HG03060 (cell line): Measurements from ENCODE around the gene MAMSTR.

Experiments used
- ATAC-seq: cut with Tn5 transposase; IDR thresholded peaks from one replicate; pipeline ENCODE4 v1.9.1; 2021; ENCODE audit warnings: low read depth, moderate number of reproducible peaks; ENCODE audit not compliant: unreplicated experiment

MAMSTR gene

DNA sequence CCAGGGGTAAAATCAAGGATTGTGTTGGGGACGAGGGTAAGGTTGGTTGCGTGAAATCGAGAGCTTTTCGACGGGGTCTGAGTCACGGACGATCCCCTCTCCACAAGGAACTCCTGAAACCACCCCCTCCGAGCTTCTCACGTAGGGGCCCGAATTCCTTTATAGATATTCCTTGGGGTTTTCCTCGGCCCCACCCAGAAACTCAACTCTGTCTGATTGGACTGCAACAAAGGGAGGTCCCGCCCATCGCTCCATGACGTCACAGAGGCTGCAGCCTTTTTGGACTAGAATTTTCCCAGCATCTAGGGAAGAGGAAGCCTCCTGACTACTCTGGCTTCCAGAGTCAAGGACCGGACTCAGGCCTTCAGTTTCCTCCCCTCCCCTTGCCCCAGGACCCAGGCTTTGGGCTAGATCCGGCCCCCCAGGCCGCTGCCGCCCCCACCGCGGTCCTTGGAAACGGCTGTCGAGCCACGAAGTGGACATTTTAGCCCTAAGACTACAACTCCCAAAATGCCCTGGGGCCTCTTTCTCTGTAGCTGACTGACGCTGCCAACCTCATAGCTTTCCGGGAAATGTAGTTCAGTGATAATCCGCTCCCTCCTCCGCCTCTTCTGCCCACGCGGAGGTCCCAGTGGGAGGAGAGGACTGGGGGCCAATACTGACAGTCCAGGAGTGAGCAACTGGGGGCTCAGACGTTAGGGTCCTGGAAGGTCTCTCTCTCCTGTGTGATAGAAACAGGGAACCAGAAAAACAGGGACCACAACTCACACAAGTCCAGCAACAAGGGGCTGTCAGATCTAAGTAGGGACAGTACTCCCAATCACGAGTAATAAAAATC, 27.4 kb upstream of the MAMSTR start, which contains the start of gene IZUMO1:
Gene IZUMO1 (minus strand): TSS at position 172 of the 838 bp plus-strand sequence. CDS start 1,050 bp downstream, outside the sequence.
- no peak for ATAC-seq

DNA sequence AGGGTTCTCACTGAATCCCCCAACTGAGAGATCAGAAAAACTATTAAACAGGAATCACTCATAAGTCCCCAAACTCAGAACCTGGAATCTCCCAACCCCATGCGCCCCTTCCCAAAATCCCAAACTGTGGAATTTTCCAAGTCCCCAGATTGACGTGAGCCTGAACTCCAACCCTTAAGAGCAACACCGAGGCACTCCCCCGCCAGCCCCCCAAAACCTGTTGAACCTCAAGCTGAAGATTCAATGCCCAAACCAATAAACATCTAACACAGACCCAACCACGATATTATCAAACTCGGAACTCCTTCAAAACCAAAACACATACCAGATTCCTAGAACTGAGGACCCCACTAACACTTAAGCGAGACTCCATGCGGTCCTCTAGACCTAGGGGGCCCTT, 26.6 kb upstream of the MAMSTR start:
- no peak for ATAC-seq

DNA sequence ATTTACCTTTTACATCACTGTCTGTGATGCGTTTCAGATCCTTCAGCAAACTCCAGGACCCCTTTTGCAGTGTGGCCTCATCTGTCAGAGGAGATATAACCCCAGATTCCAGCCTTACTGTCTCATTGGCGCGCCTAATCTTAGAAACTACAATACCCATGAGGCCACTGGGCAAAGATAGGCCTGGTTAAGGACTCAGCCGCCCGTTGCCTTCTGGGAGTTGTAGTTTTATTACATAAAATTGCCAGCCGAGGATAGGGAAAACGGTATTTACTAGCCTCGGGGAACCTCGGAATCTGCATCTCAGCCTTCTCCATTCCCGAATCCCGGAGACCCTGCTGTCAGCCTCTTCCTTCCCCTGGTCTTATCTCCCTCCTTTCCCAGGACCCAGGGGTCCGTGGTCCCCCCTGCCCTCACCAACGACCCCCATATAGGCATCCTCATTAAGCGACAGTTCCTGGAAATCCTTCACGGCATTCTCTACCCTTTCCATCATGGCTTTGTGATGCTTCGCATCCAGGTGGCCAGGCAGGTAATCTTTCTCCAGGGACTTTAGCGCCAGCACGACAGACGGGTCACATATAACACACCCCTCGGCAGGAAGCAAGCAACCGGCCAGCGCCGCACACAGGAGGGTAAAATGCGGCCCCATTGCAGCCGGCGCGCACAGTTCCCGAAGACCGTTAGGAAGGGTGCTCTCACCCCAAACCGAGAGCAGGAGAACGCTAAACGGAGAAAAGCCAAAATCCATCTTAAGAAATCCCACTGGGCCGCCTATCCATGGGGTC, 25.9 kb upstream of the MAMSTR start:
- ATAC-seq = no peak

DNA sequence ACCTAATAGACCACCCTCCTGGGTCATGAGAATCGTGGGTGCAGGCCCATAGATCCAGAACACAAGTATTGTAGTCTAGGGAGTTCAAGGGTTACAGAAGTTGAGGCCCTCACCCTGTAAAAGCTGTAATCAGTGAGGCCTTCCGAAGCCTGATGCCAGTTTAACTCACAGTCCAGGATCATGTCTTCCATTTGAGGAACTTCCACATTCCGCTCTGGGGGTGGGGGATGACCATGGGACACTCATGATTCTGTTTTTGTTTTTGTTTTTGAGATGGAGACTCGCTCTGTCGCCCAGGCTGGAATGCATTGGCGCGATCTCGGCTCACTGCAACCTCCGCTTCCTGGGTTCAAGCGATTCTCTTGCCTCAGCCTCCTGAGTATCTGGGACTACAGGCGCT, 22.6 kb upstream of the MAMSTR start:
- no peak for ATAC-seq

DNA sequence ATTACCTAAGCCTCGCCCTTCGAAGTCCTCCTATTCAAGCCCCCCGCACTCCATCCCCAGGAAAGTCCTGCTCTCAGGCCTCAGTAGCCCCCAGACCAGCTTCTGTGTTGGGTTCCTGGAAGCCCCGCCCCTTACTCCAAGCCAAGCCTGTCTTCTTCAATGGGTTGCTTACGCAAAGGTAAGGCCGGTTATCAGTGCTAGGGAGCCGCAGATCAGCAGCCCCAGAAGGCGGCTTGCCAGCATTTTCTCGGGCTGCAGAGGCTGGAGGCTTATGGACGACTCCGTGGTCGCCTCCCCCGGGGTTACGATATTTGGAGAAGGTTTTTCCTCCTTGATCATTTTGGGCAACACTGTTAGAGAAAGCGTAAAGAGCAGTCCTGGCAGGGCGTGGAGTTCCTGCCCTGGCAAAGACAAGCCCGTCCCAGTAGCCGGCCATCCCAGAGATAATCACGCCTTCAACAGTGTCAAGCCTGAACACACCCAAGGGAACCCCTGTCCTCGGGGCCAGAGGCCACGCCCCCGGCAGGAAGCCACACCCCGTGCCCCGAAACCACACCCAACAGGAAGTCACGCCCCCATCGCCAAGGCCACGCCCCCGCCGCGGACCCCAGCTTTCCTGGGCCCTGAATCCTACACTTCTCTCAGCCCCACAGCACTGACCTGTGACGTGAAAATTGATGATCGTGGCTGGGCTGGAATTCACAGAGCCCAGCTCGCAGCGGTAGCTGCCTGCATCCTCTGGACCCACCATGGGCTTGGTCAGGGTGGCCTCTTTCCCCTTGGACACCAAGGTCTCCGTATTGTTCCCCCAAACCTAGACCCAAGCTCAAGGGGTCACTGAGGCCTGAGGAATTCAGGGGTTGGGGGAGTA, 21.8 kb upstream of the MAMSTR start:
- no peak for ATAC-seq

DNA sequence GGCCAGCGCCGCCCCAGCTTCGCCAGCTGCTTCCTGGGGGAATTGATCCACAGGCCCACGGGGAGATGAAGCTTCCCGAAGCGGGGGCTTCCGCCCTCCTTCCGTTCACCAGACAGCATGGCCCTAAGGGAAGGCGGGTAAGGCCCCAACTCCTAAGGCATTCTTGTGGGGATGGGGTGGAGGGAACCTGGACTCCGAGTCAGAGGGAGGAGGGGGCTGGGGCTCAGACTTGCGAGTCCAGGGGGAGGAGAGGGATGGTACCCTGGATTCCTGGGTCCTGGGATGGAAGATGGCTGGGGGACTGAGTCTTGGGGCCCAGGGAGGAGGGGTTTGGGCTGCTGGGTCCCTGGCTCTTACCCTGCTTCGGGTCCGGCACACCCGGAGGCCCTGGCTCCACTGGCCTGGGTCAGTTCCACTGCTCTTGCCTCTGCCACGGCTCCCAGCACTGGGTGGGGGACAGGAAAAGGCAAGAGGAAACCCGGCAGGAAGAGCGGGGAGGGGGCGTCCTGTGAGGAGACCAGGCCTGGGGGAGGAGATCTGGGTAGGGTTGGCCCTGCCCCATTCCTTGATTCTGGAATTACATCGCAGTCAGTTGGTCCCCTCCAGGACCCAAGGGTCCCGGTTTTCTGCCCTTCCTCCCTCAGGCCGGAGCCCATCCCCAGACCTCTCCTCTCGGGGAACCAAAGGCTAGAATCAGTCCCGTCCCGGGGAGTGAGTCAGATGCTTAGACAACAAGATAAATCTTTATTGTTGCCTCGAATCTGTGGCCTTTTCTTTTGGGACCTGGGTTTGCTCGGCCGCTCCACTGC, 20.8 kb upstream of the MAMSTR start, which contains the start of gene RASIP1:
Gene RASIP1 (minus strand): TSS at position 447 of the 809 bp plus-strand sequence. CDS start 328 bp downstream, at position 119.
- no peak for ATAC-seq

DNA sequence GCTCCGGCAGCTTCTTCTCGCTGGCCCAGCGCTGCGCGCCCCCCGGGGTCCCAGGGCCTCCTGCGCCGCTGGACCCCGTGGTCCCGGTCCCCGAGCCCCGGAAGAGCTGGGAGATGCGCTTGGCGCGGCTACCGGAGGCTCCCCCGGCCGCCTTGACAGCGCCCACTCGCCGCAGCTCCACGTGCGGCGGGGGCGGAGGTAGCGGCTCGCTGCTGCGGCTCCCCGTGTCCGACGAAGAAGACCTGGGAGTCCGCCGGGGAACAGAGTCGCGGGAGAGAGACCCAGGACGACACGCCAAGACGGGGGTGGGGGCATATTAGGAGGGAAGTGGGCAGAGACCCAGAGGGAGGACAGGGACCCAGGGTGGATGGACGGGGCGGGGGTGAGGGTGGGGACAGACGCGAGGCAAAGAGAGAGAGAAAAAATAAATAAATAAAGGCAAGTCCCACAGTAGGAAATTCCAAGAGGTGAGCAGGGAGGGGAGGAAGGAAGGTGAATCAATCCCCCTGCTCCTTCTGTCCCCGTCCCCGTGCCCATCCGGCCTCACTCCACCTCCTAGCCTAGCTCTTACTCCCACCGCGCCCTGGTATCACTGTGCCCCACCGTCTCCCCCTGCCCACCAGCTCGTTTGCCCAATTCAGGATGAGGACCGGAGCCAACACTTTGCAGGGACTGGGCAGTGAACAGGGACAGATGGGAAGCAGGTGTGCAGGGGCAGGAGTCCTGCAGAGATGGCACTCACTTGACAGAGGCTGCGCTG, 20.1 kb upstream of the MAMSTR start:
- no peak for ATAC-seq

DNA sequence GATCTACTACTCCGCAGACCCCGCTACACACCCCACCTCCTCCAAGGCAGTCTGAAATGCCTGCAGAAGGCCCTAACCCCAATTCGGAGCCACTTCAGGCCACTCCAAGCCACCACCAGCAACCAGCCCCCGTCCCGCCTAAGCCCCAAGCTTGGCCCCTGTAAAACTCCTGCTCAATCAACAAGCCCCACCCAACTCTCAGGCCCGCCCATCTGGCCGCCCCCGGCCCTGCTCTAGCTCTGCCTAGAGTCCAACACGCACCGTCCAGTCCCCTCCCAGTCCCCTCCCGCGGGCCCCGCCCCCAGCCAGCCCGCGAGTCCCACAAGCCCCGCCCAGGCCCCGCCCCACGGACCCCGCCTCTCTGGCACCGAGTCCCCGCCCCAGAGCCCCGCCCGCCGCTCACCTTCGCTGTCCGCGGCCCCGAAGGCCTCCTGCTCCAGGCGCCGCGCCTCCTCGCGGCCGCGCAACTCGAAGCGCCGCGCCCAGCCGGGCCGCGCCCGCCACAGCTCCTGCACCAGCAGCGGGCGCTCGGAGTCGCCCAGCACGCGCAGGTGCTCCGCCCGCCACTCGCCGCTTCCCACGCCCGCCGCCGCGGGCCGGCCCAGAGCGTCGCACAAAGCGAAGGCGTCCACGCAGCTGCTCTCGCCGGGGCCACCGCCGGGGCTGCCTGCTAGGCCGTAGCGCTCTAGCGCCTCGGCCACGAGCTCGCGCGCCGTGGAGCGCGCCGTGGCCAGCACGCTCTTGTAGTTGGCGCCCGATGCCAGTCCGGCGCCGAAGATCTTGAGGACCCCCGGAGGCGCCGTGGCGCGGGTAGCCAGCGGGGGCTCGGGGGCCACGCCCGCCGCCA, 19.3 kb upstream of the MAMSTR start:
- ATAC-seq = no peak

DNA sequence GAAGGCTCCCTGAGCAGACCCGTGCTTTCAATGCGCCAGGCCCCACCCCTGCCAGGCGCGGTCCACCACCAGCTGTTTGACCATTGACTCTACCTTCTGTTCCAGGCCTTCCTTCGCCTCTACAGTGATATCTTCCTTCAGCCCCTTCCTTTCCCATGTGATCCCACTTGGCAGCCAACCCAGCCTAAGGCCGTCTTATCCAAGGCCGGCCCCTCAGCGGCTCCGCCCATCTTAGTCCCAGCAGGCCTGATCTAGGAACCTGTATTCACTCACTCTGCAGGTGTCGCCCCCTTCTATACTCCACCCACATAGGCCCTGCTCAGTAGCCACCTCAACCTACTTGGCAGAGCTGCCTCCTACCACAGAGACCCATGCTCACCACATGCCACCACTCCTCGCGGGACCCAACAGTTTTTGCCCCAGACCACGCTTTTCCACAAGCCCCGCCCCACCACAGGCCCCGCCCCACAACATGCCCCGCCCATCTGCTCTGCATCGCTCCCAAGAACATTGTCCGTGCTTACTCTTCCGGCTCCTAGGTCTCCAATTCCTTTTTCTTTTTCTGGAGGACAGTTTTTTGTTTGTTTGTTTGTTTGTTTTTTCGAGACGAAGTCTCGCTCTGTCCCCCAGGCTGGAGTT, 18.0 kb upstream of the MAMSTR start:
- ATAC-seq = no peak

DNA sequence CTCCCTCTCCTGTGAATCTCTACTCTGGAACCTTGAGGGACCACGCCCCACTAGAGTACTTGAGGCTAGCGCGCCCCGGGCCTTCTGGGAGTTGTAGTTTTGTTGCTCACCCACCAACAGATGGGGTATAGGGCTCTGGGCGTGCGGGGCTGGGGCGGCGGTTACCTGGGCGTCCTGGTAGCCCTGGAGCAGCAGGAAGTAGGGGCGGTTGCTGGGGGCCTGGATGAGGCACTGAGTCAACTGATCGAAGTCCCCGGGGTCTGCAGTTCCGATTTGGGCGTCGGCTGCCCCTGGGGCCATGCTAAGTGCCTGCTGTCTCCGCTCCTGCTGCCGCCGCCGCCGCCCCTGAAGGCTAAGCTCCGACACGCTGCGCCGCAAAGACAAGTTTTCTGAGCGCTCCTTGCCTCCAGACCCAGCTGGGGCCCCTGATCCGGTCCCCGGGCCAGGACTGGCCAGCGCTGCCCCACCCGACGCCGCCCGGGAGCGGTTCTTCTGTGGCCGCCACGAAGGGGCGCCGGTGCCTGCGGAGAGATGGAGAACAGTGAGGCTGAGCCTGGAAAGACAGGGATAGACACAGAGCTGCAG, 15.6 kb upstream of the MAMSTR start:
- ATAC-seq = no peak

DNA sequence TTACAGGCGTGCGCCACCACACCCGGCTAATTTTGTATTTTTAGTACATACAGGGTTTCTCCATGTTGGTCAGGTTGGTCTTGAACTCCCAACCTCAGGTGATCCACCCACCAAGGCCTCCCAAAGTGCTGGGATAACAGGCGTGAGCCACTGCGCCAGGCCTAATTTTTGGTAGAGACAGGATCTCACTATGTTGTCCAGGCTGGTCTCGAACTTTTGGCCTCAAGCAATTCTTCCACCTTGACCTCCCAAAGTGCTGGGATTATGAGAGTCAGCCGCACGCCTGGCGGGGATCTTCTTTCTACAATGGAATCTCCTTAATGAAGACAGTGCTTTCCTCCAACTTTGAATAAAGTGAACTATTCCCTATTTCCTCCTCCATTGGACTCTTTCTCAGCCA, 15.1 kb upstream of the MAMSTR start:
- ATAC-seq = no peak

DNA sequence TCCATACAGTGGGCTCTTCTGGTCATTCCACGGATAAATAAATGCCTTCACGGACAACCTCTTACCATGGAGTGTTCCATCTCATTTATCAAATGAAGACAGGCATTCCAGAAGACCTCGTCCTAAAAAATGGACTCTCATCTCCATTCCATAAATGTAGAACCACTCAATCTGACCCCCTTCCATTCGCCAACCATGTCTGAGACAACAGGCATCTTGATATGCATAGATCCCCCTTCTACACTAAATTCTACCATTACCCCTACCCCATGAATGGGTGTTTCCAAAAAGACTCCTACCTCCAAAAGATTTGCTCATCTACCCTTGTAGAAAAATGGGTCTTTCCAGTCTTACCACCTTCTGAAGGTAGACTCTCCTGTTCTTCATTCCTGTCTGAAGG, 11.9 kb upstream of the MAMSTR start:
- no peak for ATAC-seq

DNA sequence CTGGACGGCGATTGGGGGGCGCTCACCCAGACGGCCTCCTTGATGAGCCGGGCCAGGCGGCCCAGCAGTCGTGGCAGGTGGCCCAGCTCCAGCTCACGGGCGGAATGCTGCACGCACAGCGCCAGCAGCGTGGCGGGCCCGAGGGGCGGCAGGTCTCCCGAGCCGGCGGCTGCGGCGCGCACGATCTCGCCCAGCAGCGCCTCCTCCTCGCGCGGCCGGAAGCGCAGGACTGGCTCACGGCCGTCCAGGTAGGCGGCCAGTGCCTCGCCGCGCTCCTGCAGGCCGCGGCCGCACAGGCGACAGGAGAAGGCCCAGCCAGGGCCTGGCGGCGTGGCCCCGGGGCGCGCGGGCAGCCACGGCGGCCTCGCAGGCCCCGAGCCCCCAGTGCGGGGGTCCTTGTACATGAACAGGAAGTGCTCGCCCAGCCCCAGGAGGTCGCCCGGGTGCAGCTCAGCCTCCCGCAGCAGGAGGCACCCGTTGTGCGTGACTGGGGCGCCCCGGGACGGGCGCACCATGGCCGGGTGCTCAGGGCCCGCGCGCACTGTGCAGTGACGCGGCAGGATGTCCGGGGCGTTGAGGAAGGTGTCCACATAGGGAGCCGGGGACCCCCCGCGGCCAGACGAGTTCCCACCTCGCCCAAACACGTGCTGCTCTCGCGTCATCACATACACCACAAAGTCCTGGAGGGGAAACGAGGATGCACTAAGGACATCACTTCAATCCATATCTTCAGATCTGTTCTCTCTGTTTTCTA, 9.6 kb upstream of the MAMSTR start:
- no peak for ATAC-seq

DNA sequence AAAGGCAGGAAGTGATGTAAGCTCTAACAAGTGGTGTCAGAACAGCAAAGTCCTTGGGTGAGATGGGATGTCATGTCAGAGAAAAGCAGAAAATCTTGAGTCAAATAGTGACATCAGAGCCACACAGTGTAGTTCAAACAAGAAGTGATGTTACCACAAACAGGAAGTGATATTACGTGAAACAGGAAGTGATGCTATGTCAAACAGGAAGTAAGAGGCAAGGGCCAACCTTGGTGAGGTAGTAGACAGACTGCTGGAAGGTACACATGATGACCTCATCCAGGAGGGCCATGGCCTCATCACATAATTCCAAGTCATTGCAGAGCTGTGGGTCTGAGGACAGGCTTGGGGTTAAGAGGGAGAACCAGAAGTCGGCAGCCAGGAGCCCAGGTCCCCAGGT, 7.0 kb upstream of the MAMSTR start:
- ATAC-seq = no peak

DNA sequence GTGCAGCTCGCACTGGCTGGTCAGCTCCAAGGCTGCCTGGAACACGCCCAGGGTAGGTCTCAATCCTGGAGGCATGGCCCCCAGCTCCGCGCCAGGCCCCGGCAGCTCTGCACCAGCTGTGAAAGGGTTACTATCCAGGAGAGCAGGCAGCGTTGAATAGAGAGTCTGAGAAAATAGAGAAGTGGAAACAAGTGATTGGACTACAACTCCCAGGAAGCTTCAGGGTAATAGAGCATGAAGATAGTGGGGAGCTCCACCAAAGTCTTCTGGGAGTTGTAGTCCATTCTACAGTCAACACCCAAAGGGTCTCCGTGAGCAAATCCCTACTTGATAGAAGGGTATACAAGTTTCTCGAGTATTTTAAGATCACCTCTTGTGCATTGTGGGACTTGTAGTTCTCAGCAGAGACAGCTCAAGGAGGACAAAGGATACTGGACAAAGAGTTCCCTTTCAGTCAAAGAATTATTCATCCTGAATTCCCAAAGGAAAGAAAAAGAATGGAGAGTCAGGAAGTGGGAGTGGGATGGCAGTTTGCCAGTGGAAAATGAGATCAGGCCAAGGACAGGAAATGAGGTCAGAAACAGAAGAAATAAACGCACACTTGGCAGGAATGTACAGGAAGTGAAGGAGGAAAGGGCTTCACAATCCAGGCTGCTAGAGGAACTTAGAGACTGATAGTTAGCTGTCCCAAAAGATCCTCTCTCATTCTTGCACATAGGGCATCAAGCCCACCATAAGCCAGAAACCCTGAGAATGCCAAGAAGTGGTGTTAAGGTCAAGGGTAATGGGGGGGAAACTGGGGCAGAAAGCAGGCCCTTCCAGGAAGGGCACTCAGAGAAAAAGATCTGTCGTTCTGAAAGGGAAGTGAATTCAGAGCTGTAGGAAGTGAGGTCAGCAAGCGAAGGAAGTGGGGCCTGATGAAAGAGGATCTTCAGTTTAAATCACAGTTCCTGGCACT, 5.5 kb upstream of the MAMSTR start:
- ATAC-seq = no peak
